ENCODE results near the gene ATXN7L1.

ATXN7L1 gene

GRCh38 chr7:105673367-105674084 lies 202.9 kb downstream of the ATXN7L1 start:
- ATAC-seq = no peak

- no peak for ATAC-seq
Measured at GRCh38 chr7:105672801-105673200, 203.6 kb downstream of the ATXN7L1 start.

- ATAC-seq = no peak
Measured at GRCh38 chr7:105666324-105666723, 210.1 kb downstream of the ATXN7L1 start.

- ATAC-seq = no peak
Measured at GRCh38 chr7:105665684-105666083, 210.7 kb downstream of the ATXN7L1 start.

- ATAC-seq = no peak
Measured at GRCh38 chr7:105664816-105665525, 211.4 kb downstream of the ATXN7L1 start.

- no peak for ATAC-seq
Measured at GRCh38 chr7:105662998-105663397, 213.4 kb downstream of the ATXN7L1 start.

GRCh38 chr7:105661625-105662024 lies 214.8 kb downstream of the ATXN7L1 start:
- ATAC-seq = no peak

GRCh38 chr7:105656922-105657521 lies 219.4 kb downstream of the ATXN7L1 start:
- ATAC-seq = peak; percentile 74 to 80

GRCh38 chr7:105655500-105656380 lies 220.7 kb downstream of the ATXN7L1 start:
- ATAC-seq = no peak

- no peak for ATAC-seq
Measured at GRCh38 chr7:105655067-105655466, 221.3 kb downstream of the ATXN7L1 start.

GRCh38 chr7:105654095-105654686 lies 222.2 kb downstream of the ATXN7L1 start:
- no peak for ATAC-seq

GRCh38 chr7:105653441-105654005 lies 222.9 kb downstream of the ATXN7L1 start:
- no peak for ATAC-seq

GRCh38 chr7:105652359-105652993 lies 223.9 kb downstream of the ATXN7L1 start:
- ATAC-seq = peak; percentile 82 to 87

- ATAC-seq = no peak
Measured at GRCh38 chr7:105651798-105652197, 224.6 kb downstream of the ATXN7L1 start.

- ATAC-seq = no peak
Measured at GRCh38 chr7:105650382-105650970, 225.9 kb downstream of the ATXN7L1 start.

- no peak for ATAC-seq
Measured at GRCh38 chr7:105649727-105650381, 226.5 kb downstream of the ATXN7L1 start.

- ATAC-seq = no peak
Measured at GRCh38 chr7:105648561-105649401, 227.6 kb downstream of the ATXN7L1 start.

- peak in 1 of 2 donors; percentile 18 for ATAC-seq
Measured at GRCh38 chr7:105647591-105647990, 228.8 kb downstream of the ATXN7L1 start.

GRCh38 chr7:105644937-105645336 lies 231.5 kb downstream of the ATXN7L1 start:
- ATAC-seq = no peak

- ATAC-seq = no peak
Measured at GRCh38 chr7:105643851-105644250, 232.5 kb downstream of the ATXN7L1 start.

Data from activated CD4-positive, CD25-positive, alpha-beta regulatory T cell treated with anti-CD3 and anti-CD28 coated beads, Interleukin-2, amount 50 U/mL, for 24 hours (primary cell).